HG03432 (cell line): ENCODE data around the gene EFNA5.

Source experiments
- ATAC-seq: cut with Tn5 transposase; IDR thresholded peaks from one replicate; pipeline ENCODE4 v1.9.1; 2021; ENCODE audit warnings: mild to moderate bottlenecking, moderate library complexity; ENCODE audit not compliant: unreplicated experiment

EFNA5 gene

GRCh38 chr5:107646418-107646817, 24.3 kb downstream of the EFNA5 start:
- no peak for ATAC-seq

DNA sequence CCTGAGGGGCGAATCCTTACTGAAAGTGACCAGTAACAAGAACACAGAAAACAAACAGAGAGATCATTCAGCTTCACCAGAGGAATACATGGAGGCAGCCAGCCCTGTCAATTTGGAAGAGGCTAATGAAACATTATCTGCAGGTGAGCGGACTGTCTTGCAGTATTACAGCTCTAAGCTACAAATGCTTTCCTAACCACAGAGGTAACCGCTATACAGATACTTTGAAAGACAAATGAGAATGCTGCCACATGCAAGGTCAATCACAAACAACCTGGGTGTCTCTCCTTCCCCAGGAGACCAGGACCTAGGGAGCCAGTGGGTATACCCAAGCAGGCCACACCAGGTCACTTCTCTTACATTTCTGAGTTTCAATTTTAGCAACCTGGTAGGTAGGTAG, 30.2 kb downstream of the EFNA5 start:
- no peak for ATAC-seq

DNA sequence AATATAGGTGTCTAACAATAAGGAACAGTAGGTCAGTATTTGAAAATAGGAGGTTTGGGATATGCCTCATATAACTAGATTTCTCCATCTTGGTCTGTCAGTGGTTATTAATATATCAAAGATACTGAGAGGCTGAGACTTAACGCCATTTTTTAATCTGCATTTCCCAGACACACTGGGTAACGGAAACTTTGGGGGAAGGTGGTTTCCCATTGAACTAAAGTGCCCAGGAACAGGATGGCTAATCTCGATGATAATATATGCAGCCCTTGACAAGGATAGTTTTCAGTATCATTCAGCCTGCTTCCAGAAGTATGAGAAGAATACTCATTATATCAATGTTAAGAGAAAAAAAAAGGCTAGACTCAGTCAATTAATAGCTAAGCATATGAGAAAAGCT, 30.7 kb downstream of the EFNA5 start:
- ATAC-seq, result no peak

GRCh38 chr5:107636555-107636954, 34.2 kb downstream of the EFNA5 start:
- ATAC-seq, result no peak

GRCh38 chr5:107636068-107636467, 34.7 kb downstream of the EFNA5 start:
- no peak for ATAC-seq

DNA sequence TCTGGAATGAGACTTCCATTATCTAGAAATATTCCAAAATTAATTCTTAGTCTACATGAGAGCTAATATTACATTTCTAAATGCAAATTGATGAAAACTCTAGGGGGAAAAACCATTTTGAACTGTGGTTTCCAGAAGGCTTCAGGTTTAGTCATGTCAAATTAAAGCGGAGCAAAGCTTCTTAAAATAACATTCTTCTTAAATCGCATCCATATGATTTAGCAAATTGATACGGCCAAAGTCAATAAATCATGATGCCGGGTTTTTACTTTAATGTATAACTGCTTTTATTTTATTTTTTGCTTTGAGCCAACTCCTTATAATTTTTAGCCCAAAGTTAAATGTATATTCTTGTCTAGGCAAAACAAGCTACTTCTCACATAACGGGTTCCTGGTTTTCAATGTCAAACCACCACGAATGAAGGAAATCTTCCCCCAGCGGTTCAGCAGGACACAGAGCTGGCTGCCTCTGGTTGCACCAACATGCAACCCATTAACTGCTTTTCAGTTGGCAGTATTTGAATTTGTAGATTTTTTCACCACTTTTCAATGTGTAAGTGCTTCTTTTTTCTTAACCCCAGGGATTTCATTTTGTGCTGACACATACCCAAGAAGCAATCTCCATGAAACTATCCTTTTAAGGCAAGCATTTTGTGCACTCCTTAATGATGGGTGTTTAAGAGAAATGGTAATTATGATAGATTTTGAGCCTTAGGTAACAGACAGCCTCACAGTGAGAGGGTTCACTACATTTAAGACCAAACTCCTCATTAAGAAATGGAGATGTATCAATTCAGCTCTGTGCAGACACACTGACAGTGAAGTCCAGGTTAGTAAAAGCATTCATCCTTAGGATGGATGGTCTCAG, 35.5 kb downstream of the EFNA5 start:
- ATAC-seq, result no peak

GRCh38 chr5:107633171-107633901, 37.4 kb downstream of the EFNA5 start:
- ATAC-seq, result no peak

DNA sequence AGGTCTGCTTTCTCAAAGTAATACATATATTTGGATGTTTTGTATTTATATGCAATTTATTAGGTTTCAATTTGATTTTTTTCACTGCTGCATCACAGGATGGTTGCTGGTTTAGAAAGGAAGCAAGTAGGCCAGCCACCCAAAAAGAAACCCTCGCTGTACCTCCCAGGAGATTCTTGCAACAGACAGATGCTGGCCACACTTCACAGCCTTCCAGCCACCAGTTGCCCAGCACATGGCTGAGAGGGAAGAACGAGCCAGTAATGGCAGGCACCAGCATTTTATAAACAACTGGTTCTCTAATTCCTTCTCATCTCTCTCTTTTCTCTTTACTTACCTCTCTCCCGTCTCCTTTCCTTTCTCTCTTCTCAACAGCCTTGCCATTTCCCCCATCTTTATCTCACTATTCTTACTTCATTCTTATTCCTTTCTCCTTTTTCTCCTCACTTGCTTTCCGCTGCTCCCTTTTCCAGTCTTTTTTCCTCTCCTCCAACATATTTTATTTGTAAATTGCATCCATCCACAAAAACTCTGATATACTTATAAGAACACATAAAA, 38.9 kb downstream of the EFNA5 start:
- ATAC-seq, result peak; percentile 49

DNA sequence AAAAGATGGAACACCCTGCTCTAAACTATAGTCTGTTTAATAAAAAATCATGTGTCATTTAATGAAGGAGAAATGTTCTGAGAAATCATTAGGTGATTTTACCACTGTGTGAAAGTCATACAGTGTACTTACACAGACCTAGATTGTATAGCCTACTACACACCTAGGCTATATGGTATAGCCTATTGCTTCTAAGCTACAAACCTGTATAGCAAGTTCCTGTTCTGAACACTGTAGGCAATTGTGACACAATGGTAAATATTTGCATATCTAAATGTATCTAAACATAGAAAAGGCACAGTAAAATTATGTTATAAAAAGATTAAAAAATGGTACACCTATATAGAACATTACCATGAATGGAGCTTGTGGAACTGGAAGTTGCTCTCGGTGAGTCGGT, 40.6 kb downstream of the EFNA5 start:
- ATAC-seq, result no peak

DNA sequence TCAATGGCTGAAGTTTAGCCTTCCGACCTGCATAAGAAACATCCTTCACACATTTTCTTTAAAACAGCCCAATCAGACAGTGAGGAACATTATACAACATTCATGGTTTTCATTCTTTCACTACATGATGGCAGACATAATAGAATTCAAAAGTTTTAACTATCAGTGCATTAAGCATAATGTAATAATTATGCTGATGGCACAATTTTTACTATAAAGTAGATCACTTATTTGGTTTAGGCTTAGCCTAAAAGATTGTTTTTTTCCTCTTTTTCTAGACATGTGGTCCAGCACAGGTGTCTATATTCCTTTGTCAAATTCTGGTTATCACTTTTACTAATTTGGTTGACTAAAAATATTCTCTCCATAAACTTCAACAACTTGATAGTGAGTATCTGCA, 46.5 kb downstream of the EFNA5 start:
- ATAC-seq, result no peak

- ATAC-seq, result no peak
Measured at GRCh38 chr5:107621089-107621488, 49.6 kb downstream of the EFNA5 start.

GRCh38 chr5:107619781-107620180, 51.0 kb downstream of the EFNA5 start:
- ATAC-seq, result no peak

DNA sequence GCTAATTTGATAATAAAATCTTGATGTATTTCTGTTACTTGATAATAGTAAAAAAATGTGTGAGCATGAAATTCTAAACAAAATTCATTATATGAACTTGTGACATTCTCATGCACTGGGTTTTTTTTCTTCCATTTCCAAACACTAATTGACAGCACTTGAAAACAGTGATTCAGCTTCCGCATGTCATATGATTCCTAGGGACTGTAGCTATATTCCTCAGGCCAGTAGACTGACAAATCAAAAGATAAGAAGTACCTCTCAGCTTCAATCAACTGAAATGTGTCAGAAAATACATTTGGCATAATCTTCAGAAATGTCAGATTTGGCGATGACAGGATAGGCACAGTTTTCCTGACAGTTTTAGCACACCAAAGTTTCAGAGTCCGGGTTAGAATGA, 52.5 kb downstream of the EFNA5 start:
- no peak for ATAC-seq

DNA sequence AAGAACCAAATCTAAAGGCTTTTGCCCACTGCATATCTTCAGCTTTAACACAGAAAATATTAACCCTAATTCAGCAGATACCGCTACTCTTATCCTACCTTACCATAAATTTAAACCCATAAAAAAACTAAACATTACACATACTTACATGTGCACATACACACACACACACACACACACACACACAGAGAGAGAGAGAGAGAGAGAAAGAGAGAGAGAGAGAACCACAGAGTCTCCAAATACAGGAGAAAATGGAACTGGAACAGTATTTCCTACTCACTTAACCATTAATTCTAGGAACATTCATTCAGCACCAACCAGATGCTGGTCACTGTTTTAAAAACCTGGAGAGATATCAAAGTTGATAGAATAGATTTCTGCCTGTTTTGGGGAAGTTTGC, 53.7 kb downstream of the EFNA5 start:
- no peak for ATAC-seq

DNA sequence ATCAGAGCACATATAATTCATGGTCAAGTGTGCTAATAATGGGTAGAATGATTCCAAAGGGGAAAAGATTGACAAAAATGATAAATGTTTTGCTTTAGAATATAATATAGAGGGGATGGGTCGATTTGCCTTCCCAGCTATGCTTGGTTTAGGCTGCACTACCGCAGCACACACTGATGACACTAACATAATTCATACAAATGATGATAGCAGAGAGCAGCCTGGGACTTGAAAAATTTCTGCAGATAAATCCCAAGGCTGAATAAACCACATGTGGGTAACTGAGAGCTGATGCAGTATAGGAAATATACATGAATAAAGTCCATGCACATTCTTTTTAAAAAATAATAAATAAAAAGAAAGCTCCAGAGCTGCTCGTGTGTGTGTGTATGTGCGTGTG, 54.5 kb downstream of the EFNA5 start:
- ATAC-seq, result no peak

- ATAC-seq, result no peak
Measured at GRCh38 chr5:107615299-107615817, 55.4 kb downstream of the EFNA5 start.

- no peak for ATAC-seq
Measured at GRCh38 chr5:107612541-107612940, 58.2 kb downstream of the EFNA5 start.

DNA sequence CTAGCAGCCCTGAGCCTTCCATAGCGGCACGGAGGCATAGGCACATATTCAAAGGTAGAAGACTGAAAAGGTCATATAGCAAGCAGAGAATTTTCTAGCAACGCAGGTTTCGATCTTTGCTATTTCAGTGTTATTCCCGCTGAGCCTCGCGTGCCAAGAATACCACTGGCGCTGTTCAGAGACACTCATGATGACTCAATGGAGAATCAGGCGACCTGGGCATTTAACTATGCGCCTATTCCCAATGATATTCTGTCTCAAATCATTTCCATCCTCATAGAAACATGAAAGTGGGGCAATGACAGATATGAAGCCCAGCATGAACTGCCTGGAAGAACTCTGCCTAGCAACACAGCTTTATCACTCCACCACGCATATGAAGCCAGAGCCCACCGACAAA, 59.9 kb downstream of the EFNA5 start:
- ATAC-seq, result no peak

DNA sequence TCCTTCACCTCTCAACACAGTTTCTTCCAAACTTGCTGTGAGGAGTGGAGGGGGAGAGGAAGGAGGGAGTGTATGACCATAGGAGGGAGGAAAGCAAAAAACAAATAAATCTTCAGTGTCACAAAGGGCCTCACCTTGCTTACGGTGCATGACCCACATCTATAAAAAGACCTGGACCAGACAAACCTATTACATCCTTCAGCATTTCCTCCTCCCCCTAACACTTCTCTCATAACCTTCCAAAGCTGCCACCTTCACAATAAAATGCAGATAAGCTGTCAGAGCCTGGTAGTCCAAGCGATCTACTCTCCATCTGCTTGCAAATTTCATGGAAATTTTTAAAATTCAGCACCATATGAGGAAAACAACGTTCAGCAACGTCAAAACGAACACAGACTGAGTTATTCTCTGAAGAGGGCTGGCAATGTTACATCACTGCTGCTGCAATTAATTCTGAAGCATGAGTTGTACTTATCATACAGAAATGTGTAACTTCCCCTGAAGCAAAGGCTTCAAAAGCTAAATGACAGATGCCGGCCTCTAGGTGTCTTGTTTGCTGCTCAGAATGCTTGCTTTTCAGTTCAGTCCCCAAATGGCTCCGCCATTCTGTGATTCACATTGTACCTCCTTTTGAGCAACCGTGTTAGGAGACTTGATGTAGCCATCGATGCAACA, 62.9 kb downstream of the EFNA5 start:
- ATAC-seq, result no peak

- ATAC-seq, result no peak
Measured at GRCh38 chr5:107607196-107607595, 63.5 kb downstream of the EFNA5 start.

- no peak for ATAC-seq
Measured at GRCh38 chr5:107605596-107606125, 65.1 kb downstream of the EFNA5 start.
